ENCODE results near the gene ADD1. TPM values are rescaled to one million over a fixed set of nuclear protein-coding genes. Genes with fewer than 3 reads are reported as not detected.
A peak's percentile ranks its signal among the peaks of the same experiment; 100 is the strongest.

The ADD1 gene
- total and polyA plus RNA-seq, 2 donors, result 224 to 277 TPM

DNA sequence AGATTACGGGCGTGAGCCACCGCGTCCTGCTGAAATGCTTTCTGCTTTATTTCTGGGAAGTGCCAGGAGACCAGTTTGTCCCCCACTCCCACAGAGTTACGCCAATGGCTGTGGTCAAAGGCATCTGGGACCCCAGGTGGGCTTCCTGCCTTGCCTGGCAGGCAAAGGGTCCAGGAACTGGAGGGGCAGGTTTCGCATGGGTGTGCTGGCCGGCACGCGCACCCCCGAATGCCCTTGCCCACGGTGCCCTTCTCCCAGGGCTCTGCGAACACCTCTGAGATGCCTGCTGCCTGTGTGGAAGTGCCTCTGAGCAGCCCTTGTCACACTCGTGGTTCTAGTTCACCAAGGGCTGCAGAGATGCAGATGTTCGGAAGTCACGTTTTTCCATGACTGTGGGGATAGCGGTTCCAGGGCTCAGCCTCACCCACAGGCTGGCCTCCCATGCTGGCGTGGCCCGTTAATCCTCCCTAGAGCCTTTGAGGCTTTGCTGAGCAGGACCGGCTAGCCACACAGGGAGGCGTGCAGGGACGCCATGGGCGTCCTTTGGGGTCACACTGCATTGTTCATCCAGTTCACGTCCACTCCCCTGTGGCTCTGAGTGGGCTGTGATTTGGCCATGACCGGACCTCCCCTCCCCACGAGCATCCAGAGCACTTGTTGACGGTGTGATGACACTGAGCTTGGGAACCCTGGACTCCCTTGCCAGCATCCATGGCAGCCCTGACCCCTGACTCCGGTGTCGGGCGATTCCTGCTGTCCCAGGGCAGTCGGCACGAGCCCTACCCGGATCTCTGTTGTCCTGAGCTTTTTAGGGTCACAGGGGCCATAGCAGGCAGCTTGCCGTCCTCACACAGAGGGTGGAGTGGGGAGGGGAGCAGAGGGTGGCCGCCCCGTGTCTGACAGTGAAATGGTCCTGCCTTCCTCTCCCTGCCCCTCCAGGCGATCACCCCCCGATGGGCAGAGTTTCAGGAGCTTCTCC, 12.7 kb upstream of the ADD1 start:
- H3K4me1 ChIP-seq (ENCODE audit: insufficient read depth), result no peaks in the 10 kb centered on the region
- no peak for DNase-seq (ENCODE audit: extremely low spot score)
- no peak overlapping the region for H3K27ac ChIP-seq (ENCODE audit: low read depth)
- H3K4me3 ChIP-seq (ENCODE audit: low read depth, low read length), result no peak overlapping the region
- peaks cover 6% of the 10 kb centered on the region for H3K36me3 ChIP-seq (ENCODE audit: insufficient read depth)
- WGBS, result 93% methylated on average over 37 of the region's 37 CpGs

DNA sequence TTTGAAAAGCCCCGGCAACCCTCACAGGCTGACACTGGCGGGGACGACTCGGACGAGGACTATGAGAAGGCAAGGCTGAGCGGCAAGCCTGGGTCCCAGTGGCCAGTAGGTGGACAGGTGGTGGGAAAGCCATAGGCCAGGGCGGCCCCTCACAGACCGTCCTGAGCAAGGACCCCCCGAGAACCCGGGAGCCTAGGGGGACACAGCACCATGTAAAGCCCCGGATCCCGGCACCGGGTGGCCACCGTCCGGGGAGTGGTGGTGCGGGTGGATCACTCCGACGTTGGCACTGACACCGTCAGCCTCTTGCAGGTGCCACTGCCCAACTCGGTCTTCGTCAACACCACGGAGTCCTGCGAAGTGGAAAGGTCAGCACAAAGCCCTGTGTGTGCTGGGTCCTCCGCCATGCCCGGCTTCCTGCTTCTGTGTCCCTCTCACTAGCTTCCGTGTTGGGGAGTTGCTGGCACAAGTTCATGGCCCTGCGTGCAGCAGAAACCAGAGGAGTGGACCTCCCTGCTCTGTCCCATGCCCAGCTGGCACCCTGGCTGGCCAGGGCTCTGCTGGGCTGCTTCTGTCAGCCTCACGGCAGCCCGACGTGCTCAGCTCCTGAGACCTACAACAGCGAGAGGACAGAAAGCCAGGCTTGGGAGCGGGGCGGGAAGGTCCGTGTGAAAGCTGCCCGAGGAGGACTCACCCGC, 11.9 kb upstream of the ADD1 start:
- 91% methylated on average over 36 of the region's 36 CpGs for WGBS
- DNase-seq (ENCODE audit: extremely low spot score), result no peak
- H3K4me1 ChIP-seq (ENCODE audit: insufficient read depth), result peaks cover 2% of the 10 kb centered on the region
- no peak overlapping the region for H3K4me3 ChIP-seq (ENCODE audit: low read depth, low read length)
- H3K27ac ChIP-seq (ENCODE audit: low read depth), result no peak overlapping the region
- peaks cover 6% of the 10 kb centered on the region for H3K36me3 ChIP-seq (ENCODE audit: insufficient read depth)

DNA sequence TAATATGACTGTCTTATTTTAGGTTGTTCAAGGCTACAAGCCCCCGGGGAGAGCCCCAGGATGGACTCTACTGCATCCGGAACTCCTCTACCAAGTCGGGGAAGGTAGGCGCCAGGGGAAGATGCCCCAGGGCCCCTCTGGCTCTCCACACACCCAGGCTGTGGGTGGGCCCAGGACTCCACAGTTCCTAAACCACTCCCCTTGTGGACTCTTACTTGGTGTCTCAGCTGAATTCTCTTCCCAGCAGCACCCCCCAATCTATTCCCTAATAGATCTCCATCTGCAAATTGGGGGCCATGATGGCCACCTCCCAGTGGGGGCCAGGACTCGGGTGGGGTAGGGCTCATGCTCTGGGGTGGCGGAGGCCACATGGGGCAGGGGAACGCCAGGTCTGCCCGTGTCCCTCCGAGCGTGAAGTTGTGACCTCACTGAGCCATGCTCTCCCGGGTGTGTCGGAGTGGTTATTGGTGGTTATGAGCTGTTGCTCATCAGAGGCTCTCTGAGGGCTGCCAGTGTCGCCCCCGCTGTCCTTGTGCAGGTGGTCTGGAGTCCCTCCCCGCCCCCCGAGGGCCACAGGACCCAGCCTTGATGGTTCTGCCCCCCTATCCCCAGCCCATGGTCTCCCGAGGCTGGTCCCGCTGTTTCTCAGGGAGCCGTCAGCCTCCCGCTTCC, 11.2 kb upstream of the ADD1 start:
- 93% methylated on average over 20 of the region's 20 CpGs for WGBS
- H3K36me3 ChIP-seq (ENCODE audit: insufficient read depth), result peaks cover 6% of the 10 kb centered on the region

DNA sequence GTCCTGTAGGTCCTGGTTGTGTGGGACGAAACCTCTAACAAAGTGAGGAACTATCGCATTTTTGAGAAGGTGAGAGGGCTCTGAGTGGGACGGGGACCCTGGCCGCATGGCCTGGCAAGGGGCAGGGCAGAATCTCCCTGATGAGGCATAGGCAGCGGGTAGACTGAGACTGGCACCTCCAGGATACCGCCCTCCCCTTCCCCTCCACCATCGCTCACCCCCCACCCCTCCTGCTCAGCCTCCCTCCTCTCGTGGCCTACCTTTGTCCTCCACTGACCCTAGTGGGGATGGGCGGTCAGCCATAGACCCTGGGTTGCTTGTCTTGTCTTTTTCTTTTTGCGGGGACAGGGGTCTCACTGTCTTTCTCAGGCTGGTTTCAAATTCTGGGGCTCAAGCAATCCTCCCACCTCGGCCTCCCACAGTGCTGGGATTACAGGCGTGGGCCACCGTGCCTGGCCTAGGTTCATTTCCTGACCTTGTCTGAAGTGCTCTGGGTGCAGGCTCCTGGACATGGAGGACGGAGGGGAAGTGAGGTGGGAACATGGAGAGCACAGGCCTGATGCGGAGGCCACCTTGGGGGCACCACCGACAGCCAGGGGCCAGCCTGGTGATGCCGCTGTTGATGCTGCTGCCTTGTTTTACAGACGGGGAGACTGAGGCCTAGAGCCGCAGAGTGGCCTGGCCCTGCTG, 10.5 kb upstream of the ADD1 start:
- 93% methylated on average over 19 of the region's 19 CpGs for WGBS
- Histone ChIP-seq H3K27ac (ENCODE audit: low read depth) (no peak overlapping the region), H3K36me3 (ENCODE audit: insufficient read depth) (peaks cover 6% of the 10 kb centered on the region), H3K4me1 (ENCODE audit: insufficient read depth) (peaks cover 2% of the 10 kb centered on the region), H3K4me3 (ENCODE audit: low read depth, low read length) (no peak overlapping the region)
- no peak for DNase-seq (ENCODE audit: extremely low spot score)

More for the DNA sequence above, 11.2 kb upstream of the ADD1 start:
- H3K4me1 ChIP-seq (ENCODE audit: insufficient read depth), result peaks cover 2% of the 10 kb centered on the region
- DNase-seq (ENCODE audit: extremely low spot score), result no peak
- no peak overlapping the region for H3K27ac ChIP-seq (ENCODE audit: low read depth)
- no peak overlapping the region for H3K4me3 ChIP-seq (ENCODE audit: low read depth, low read length)

DNA sequence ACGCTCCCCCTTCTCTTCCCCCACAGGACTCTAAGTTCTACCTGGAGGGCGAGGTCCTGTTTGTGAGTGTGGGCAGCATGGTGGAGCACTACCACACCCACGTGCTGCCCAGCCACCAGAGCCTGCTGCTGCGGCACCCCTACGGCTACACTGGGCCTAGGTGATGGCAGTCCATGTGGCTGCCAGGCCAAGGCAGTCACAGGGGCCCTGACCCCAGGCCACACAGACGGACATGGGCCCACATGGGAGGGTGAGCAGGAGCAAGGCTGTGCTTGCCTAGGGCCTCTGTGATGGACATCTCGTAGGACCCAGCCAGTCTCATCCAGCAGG, 10.0 kb upstream of the ADD1 start:
- 92% methylated on average over 7 of the region's 7 CpGs for WGBS
- H3K4me1 ChIP-seq (ENCODE audit: insufficient read depth), result peaks cover 2% of the 10 kb centered on the region
- peaks cover 6% of the 10 kb centered on the region for H3K36me3 ChIP-seq (ENCODE audit: insufficient read depth)
- no peak overlapping the region for H3K4me3 ChIP-seq (ENCODE audit: low read depth, low read length)
- H3K27ac ChIP-seq (ENCODE audit: low read depth), result no peak overlapping the region
- DNase-seq (ENCODE audit: extremely low spot score), result no peak

DNA sequence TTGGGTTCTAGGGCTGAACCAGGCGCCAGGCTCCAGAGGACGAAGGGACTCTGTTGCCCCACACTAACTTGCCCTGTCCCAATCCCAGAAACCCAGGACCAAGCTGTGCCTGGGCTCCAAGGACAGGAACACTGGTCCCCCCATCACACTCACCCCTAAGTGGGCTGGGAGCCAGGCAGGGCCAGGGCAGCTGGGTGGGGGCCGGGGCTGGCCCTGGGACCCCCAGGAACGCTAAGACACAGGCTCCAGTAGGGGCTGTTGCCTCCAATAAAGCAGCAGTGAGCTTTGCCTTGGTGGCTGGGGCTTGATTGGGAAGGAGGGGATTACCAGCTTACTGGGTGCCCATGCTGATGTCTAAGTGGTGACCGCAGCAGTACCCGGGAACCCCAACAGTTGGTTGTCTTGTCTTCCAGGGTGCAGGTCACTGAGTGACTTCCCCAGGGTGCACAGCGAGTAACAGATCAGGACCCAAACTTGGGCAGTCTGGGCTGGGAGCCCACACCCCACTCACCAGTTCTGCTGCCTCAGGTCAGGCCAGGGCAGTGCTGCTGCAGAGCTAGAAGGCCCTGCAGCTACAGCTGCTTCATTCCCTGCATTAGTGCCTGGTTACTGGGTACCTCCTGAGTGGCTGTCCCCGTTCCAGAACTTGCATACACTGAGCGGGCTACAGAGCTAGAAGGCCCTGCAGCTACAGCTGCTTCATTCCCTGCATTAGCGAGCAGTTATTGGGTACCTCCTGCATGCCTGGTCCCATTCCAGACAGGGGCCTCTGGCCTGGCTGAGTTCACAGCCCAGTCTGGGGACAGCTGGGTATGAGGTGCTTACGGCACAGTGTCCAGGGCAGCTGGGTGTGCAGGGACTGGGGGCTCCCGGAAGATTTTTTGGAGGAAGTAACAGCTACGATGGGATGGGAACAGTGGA, 9.4 kb upstream of the ADD1 start:
- no peak for DNase-seq (ENCODE audit: extremely low spot score)
- no peak overlapping the region for H3K4me3 ChIP-seq (ENCODE audit: low read depth, low read length)
- H3K36me3 ChIP-seq (ENCODE audit: insufficient read depth), result peaks cover 6% of the 10 kb centered on the region
- no peak overlapping the region for H3K27ac ChIP-seq (ENCODE audit: low read depth)
- peaks cover 2% of the 10 kb centered on the region for H3K4me1 ChIP-seq (ENCODE audit: insufficient read depth)
- whole genome bisulfite sequencing, result 86% methylated on average over 13 of the region's 13 CpGs

DNA sequence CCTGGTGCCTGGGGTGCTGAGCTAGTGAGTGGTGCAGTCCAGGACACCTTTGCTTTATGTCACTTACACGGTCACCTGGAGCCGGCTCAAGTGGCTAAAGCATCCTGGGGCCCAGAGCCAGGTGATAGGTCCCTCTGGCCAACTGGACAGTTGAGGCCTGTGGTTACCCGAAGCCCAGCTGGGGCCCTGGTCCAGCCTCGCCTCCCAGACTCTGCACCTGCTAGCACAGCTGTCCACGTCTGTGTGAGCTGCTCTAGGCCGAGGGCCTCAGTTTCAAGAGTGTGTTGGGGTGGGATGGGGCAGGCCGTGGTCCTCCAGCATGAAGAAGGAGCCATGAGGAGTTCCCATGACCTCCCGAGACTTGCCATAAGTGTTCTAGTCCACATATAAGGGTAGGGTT, 7.7 kb upstream of the ADD1 start:
- Histone ChIP-seq H3K4me1 (ENCODE audit: insufficient read depth) (peaks cover 2% of the 10 kb centered on the region), H3K4me3 (ENCODE audit: low read depth, low read length) (no peak overlapping the region), H3K36me3 (ENCODE audit: insufficient read depth) (peaks cover 4% of the 10 kb centered on the region), H3K27ac (ENCODE audit: low read depth) (no peak overlapping the region)
- 94% methylated on average over 8 of the region's 8 CpGs for WGBS
- no peak for DNase-seq (ENCODE audit: extremely low spot score)

DNA sequence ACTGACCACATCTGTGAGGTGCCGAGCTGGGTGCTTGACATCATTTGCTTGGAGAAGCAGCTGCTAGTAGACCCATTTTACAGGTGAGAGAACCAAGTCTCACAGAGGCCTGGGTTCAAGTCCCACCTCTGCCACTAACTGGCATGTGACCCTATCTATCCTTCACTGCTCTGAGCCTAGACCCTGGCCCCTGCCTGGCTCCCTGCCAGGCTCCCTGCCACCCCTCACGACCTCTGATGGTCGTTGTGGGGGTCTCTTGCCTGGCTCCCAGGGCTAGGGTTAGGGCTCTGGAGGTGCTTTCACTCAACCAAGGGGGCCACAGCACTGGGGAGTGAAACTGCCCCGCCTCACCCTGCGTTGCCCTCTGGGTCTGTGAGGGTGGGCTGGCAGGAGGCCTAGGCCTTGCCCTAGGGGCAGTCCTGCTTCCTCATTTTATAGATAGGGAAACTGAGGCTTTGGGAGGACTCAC, 7.2 kb upstream of the ADD1 start:
- Histone ChIP-seq H3K27ac (ENCODE audit: low read depth) (peak overlapping the region; percentile 25), H3K4me1 (ENCODE audit: insufficient read depth) (peaks cover 2% of the 10 kb centered on the region), H3K4me3 (ENCODE audit: low read depth, low read length) (no peak overlapping the region), H3K36me3 (ENCODE audit: insufficient read depth) (peaks cover under 1% of the 10 kb centered on the region)
- 76% methylated on average over 5 of the region's 5 CpGs for WGBS
- DNase-seq (ENCODE audit: extremely low spot score), result no peak

DNA sequence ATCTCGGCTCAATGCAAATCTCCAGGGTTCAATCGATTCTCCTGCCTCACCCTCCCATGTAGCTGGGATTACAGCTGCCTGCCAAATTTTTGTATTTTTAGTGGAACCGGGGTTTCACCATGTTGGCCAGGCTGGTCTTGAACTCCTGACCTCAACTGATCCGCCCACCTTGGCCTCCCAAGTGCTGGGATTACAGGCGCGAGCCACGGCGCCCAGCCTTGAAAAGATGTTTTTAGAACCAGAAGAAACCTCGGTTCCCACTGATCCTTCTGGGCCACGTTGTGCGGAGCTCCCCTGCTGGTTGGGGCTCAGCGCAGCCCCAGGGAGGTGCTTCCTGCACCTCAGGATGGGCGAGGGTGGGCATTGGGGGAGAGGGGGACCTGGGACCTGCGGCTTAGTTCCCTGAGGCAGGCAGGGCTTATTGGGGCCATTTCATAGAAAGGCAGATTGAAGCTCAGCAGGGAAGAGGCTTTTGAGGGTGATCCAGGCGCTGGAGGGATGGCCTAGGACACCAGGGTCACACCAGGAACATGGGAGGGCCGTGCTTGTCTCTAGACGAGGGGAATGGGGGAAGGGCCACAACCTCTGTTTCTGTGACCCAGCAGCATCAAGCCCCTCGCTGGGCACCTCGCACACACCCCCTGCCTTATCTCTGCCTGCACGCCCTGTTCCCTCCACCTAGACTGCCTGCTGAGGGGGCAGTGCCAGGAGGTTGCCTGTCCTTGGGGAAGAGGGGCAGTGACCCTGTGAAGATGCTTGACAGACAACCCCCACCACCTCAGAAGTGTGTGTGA, 6.3 kb upstream of the ADD1 start:
- Histone ChIP-seq H3K4me1 (ENCODE audit: insufficient read depth) (peaks cover 2% of the 10 kb centered on the region), H3K36me3 (ENCODE audit: insufficient read depth) (no peaks in the 10 kb centered on the region), H3K27ac (ENCODE audit: low read depth) (peak overlapping the region; percentile 11), H3K4me3 (ENCODE audit: low read depth, low read length) (no peak overlapping the region)
- WGBS, result 54% methylated on average over 20 of the region's 20 CpGs
- DNase-seq (ENCODE audit: extremely low spot score), result no peak

DNA sequence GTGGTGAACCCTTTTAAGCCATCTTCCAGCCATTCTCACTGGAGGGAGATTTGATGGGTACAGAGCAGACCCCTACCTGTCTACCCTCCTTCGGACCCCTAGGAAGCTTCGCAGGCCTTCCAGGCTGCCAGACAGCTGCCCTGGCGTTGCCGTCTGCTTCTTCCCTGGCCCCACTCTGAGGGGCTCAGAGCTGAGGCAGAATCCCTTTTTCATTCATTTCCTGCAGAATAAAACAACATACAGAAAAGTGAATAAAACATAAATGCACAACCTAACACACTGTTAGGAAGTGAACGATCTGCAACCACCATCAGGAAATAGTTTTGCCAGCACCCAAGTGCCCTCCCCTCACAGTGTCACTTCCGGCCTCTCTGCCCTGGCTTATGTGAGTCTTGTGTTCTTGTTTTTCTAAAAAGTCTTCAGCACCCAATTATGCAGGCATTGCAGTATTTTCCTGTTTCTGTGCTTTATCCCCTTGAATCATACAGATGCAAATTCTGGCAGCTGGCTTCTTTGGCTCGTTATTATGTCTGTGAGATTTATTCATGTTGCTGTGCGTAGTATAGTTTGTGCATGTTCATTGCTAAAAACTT, 5.6 kb upstream of the ADD1 start:
- H3K4me3 ChIP-seq (ENCODE audit: low read depth, low read length), result no peak overlapping the region
- no peak for DNase-seq (ENCODE audit: extremely low spot score)
- H3K4me1 ChIP-seq (ENCODE audit: insufficient read depth), result peaks cover 2% of the 10 kb centered on the region
- H3K27ac ChIP-seq (ENCODE audit: low read depth), result peak overlapping the region; percentile 11
- 39% methylated on average over 8 of the region's 8 CpGs for WGBS
- no peaks in the 10 kb centered on the region for H3K36me3 ChIP-seq (ENCODE audit: insufficient read depth)

DNA sequence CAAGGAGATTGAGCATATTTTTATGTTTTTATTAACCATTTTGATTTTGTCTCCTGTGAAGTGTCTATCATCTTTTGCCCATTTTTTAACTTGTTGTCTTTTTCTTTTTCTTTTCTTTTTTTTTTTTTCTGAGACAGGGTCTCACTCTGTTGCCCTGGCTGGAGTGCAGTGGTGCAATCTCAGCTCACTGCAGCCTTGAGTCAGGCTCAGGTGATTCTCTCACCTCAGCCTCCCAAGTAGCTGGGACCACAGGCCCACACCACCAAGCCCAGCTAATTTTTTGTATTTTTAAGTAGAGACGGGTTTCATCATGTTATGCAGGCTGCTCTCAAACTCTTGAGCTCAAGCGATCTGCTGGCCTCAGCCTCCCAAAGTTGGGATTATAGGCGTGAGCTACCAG, 4.6 kb upstream of the ADD1 start:
- Histone ChIP-seq H3K4me3 (ENCODE audit: low read depth, low read length) (no peak overlapping the region), H3K36me3 (ENCODE audit: insufficient read depth) (no peaks in the 10 kb centered on the region), H3K4me1 (ENCODE audit: insufficient read depth) (peaks cover 2% of the 10 kb centered on the region), H3K27ac (ENCODE audit: low read depth) (no peak overlapping the region)
- no peak for DNase-seq (ENCODE audit: extremely low spot score)
- 95% methylated on average over 3 of the region's 3 CpGs for WGBS
